Embryonic facial prominence (tissue), 1 donor: ENCODE results near the gene SPRR2A.
"Not testable (repeated sequence)": the region's sequence is repeated elsewhere in the genome, so short reads cannot be mapped to it uniquely, and the experiment has no call there.

Experiments
- DNase-seq: peaks from one replicate; pipeline ENCODE4 v3.0.0-alpha.2; 2016; ENCODE audit errors: extremely low spot score

SPRR2A gene

DNA sequence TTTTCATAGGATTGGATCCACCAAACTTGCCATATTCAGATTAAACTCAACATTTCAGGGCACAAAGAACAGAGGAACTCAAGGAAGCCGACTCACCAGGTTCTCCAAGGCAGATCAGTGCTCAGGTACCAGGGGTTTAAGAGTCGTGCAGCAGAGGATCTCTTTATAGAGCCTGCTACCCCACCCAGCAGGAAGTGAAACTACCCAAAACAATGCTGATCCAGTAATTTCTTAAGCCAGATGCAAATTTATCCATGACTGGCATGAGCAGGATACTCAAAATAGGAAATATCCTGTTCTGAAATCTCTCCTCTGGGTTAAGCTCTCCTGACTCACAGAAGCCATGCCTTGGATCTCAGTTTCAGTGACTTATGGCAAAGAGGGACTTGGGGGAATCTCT, at the start of gene SPRR2A:
TSS of gene SPRR2A (minus strand) at position 138 of the 400 bp plus-strand sequence. CDS start 777 bp downstream, outside the sequence.
- DNase-seq = no peak

DNA sequence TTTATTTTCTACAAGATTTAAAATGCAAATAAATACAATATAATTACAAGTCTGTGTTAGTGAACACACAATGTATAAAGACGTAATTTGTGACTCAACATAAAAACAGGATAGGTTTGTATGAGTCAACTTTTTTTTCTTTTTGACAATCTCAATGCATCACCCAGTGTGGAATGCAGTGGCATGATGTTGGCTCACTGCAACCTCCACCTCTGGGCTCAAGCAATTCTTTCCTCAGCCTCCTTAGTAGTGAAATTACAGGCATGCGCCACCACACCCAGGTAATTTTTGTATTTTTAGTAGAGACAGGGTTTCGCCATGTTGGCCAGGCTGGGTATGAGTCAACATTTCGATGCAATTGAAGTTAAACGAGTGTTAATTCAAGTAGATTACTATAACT, 42.9 kb upstream of the SPRR2A start:
- no peak for DNase-seq

DNA sequence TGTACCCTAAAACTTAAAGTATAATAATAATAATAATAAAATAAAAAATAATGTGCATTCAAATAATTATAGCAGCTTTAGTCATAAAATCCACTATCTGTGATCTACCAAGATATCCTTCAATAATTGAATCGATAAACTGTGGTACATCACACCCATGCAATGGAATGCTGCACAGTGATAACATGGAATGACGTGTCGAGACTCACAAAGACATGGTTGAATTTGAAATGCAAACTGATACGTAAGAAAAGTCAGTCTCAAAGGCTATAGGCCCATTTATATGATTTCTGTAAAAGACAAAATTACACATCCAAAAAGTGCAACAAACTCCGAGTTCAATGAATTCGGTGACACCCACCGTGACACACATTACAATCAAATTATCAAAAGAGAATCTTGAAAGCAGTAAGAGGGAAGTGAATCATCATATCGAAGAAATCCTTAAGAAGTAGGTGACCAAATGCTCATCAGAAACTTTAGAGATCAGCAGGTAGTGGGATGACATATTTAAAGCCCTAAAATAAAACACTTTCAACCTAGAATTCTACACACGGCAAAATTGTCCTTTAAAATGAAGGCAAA, 42.2 kb upstream of the SPRR2A start:
- DNase-seq = no peak

DNA sequence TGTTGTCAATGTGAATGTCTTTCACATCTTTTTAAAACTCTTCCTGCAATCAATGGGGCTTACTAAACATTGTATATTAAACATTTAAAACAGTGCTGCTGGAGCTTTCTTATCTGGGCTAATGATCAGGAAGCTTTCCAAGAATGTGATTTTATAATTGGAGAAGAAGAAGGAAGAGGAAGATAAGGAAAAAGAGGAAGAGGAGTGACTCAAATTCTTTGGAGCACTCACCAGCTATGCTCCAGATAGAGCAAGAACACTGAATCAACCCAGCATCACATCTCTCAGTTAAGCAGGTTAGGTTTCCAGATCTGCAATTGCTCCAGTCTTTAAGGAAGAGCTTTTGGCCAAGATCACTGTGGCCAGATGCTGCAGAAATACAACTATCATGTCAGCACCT, 38.5 kb upstream of the SPRR2A start:
- no peak for DNase-seq

- DNase-seq = no peak
Observed at GRCh38 chr1:153094426-153094825, 37.1 kb upstream of the SPRR2A start, which contains the start of gene SPRR2E. SPRR2E (minus strand) TSS chr1:153094526; CDS start chr1:153093751, 775 bp downstream.

- no peak for DNase-seq
Observed at GRCh38 chr1:153087652-153088051, 30.3 kb upstream of the SPRR2A start.

- no peak for DNase-seq
Observed at GRCh38 chr1:153081736-153082135, 24.4 kb upstream of the SPRR2A start.

- DNase-seq = no peak
Observed at GRCh38 chr1:153072806-153073726, 15.8 kb upstream of the SPRR2A start.

DNA sequence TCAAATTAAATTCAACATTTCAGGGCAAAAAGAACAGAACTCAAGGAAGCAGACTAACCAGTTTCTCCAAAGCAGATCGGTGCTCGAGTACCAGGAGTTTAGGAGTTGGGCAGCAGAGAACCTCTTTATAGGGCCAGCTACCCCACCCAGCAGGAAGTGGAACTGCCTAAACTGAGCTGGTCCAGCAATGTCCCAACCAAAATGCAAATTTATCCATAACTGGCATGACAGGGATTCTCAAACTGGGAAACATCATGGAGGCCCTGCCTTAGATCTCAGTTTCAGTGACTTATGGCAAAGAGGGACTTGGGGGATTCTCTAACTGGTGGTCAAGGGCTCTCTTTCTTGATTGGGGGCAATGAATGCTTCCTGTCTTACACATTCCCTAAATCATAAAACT, 14.2 kb upstream of the SPRR2A start, which contains the start of gene SPRR2B:
TSS of gene SPRR2B (minus strand) at position 101 of the 400 bp plus-strand sequence. CDS start 772 bp downstream, outside the sequence.
- DNase-seq = no peak

- no peak for DNase-seq
Observed at GRCh38 chr1:153070243-153070642, 12.9 kb upstream of the SPRR2A start.

GRCh38 chr1:153058826-153059784, 1.8 kb upstream of the SPRR2A start:
- DNase-seq = no peak

DNA sequence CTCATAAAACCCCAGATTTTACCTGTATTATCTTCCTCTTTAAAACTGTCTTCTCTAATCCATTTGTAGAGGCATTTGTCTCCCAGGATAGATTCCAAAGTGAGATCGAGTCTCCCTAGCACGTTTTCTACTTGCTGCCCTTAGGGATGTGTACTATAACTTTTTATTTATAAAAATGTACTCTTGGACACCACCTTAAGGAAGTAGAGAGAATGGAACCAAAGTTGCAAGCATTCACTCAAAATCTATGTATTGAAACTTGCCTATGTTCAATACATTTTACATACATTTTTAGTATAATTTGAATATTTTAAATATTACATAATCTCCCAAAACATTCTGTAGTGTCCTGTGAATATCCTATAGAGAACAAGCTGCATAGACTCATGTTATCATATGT, 842 bp upstream of the SPRR2A start:
- DNase-seq = no peak

GRCh38 chr1:153056111-153056510, 1.2 kb downstream of the SPRR2A start:
- not testable (repeated sequence) for DNase-seq

- DNase-seq = no peak
Observed at GRCh38 chr1:153049211-153049610, 8.1 kb downstream of the SPRR2A start.

GRCh38 chr1:153040950-153041631, 16.2 kb downstream of the SPRR2A start, which contains the start of gene SPRR2D:
SPRR2D (minus strand) TSS chr1:153041120; CDS start chr1:153040346, 774 bp downstream.
- no peak for DNase-seq

GRCh38 chr1:153035211-153035610, 22.1 kb downstream of the SPRR2A start:
- no peak for DNase-seq

- no peak for DNase-seq
Observed at GRCh38 chr1:153032677-153033308, 24.5 kb downstream of the SPRR2A start.

DNA sequence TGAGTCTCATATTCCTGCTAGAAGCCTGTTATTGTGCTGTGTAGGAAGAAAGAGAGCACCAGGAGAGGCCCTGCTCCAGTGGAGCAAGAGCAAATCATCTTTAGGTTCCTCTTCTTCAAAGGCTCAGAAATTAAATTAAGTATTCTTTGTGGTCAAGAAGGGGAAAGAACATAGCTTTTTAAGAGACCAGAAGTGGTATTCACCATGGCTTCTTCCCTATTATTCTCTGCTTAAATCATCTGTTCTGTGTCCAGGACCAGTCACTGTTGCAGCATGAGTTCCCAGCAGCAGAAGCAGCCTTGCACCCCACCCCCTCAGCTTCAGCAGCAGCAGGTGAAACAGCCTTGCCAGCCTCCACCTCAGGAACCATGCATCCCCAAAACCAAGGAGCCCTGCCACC, 25.2 kb downstream of the SPRR2A start:
- no peak for DNase-seq

- DNase-seq = no peak
Observed at GRCh38 chr1:153030895-153031294, 26.4 kb downstream of the SPRR2A start, which contains the start of gene SPRR1B. SPRR1B (plus strand) TSS chr1:153031203; CDS start chr1:153032346, 1,143 bp downstream.

DNA sequence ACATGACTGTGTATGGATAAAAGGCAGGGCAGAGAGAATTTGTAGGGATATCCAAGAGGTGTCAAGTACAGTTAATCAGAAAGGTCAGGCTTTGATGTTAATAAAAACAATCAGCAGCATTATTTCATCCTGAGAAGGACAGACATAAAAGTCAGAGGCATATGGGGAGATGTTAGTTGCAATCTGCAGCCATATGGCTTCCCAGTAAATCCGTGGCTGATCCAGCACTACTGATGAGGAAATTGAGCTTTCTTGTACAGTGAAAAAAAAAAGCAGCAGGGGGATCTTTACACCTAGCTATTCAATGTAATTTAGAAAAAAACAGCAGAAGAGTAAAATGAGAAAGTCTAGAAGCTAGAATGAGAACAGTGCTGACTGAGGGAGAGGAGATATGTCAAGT, 28.5 kb downstream of the SPRR2A start:
- no peak for DNase-seq
